Body of pancreas (tissue), 4 donors: ENCODE measurements around the gene CLCA2.

ENCODE experiments used
- POLR2A ChIP-seq, 3 donors: fragments of 450-650 bp; IDR thresholded peaks; one replicate each; pipeline ENCODE4 v1.6.1; 2016; ENCODE audit warnings: antibody characterized with exemption in 3 of 3, mild to moderate bottlenecking in 2 of 3
- TF ChIP-seq, protein P1 (sequence below), 7 experiments: fragments of 450-650 bp in 4 of 7; fragments of 200-600 bp in 3 of 7; sonication (generic) in 3 of 7; IDR thresholded peaks; one replicate each; pipeline ENCODE4 v1.5.1; 2016 to 2019; ENCODE audit warnings: antibody characterized with exemption in 7 of 7

DNA sequence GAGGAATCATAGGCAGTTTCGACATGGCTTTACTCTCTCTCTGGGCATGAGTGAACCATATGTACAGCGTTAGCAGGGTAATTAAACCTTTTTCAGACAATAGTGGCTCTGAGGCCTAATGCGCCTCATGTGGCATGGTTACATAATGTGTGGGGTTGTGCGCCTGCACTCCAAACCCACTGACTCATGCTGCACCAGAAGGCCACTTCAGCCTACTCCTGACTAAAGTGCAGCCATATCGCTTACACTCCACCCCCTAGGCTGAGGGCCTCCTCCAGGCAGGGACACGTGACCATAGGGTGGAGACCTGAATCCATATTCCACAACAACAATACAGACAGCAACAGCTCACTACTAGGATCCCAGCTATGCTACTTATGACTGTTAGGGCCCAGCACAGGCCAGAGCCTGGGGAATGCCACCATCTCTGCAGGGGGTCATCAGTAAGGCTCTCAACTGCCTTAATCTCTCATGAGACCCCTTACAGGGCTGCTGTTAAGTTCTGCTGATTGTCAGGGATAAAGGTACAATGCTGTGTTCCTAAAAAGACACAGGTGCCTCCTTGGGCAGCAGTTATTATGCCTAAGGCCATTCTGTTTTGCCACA is 14.5 kb upstream of the CLCA2 start:
- TF ChIP-seq, protein P1, sequence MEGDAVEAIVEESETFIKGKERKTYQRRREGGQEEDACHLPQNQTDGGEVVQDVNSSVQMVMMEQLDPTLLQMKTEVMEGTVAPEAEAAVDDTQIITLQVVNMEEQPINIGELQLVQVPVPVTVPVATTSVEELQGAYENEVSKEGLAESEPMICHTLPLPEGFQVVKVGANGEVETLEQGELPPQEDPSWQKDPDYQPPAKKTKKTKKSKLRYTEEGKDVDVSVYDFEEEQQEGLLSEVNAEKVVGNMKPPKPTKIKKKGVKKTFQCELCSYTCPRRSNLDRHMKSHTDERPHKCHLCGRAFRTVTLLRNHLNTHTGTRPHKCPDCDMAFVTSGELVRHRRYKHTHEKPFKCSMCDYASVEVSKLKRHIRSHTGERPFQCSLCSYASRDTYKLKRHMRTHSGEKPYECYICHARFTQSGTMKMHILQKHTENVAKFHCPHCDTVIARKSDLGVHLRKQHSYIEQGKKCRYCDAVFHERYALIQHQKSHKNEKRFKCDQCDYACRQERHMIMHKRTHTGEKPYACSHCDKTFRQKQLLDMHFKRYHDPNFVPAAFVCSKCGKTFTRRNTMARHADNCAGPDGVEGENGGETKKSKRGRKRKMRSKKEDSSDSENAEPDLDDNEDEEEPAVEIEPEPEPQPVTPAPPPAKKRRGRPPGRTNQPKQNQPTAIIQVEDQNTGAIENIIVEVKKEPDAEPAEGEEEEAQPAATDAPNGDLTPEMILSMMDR (IDR thresholded peaks at IDR 0.05): no peak
- TF ChIP-seq POLR2A (IDR thresholded peaks at IDR 0.05): no peak
